GM21528 (cell line): ENCODE measurements around the gene SYT2.
"Not testable (repeated sequence)": the region's sequence is repeated elsewhere in the genome, so short reads cannot be mapped to it uniquely, and the experiment has no call there.

ENCODE experiments used
- ATAC-seq: cut with Tn5 transposase; IDR thresholded peaks from one replicate; pipeline ENCODE4 v1.9.1; 2021; ENCODE audit warnings: mild to moderate bottlenecking, moderate library complexity; ENCODE audit not compliant: unreplicated experiment, low FRiP score

The SYT2 gene

DNA sequence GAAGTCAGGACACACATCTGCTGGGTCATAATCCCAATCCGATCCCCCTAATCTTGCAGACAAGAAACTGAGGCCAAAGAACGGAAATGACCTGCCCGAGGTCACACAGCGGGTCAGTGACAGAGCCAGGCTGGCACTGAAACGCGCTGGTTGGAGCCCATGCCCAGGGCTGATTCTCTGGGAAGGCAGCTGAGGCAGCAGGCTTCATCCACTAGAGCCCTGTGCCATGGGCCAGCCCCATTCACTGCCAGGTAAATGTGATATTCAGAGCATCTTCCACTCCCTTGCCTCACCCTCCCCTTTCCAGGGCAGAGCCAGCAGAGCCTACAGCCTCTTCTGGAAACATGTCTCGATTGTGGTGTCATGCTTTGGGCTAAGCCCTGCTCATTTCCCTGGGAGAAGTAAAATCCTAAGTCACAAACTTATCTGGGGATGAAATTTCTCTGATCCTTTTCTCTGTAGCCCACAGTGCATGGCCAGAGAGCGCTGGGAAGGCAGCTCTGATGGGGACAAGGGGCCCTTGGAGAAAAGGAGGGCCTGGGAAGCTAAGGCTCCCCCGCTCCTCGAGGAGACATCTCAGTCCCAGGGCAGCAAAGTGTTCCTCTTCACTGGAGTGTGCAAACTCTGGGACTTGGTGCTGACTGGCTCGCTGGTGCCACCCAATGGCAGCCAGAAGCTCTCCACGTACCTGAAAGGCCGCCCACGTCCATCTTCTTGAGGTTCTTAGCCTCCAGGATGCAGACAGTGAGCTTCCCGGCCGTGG lies 110.4 kb downstream of the SYT2 start:
- ATAC-seq, result no peak

DNA sequence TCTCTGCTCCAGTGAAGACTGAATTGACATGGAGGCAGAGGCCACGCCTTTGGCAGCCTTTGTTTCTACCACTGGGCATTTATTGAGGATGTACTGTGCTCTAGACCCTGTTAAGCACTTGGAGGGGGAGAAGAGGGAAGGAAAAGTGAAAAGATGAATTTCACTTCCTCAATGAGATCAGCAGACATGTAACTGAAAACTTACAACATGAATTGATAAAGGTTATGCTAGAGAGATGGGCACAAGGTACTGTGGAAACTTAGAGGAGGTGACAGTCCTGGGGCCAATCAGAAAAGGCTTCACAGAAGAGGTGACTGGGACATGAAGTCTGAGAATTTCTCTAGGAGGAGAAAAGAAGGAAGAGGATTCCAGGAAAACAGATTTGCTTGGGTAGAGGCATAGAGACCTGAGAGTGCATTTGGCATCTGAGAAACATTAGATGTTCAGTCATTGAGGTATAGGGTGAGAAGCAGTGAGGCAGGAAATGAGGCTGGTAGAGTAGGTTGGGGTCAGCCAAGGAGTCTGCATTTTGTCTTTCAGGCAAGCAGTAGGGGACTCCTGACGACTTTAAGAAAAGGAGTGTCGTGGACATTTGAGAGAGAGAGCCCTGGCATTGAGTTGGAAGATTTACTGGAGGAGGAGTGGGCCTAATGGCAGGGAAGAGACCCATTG lies 113.0 kb downstream of the SYT2 start:
- no peak for ATAC-seq

DNA sequence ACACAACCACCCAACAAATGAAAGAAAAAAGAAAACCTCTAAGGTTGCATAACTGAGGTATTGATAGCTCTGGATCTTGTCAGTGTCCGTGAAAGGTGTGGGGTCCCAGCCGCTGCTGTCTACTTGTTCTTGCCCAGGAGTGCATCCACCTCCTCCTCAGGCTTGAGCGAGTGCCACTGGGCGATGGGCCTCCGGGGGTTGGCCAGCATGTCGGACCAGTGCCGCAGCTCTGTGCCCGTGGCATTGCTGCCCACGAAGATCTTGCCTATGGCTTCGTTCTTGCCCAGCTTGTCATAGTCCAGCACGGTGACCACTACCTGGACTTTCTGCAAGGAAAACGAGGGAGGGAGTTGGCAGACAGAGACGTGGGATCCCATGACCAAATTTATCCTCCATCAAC lies 113.6 kb downstream of the SYT2 start:
- no peak for ATAC-seq

DNA sequence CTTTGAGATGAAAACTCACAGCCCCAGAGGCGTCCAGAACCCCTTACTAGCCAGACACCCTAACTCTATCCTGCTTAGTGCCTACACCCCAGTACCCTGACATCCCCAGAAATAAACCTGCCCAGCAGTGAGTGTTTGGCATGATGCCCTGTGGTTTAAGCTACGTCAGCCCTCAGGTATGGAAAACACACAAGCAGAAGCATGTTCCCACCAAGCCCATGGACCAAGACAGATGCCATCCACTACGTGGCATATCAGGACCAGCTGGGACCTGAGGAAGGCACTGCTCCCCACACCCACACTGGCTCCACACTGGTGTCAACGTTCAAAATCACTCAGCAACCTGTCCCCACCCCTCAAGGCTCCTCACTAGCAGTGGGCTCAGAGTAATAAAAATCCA lies 116.4 kb downstream of the SYT2 start:
- no peak for ATAC-seq

DNA sequence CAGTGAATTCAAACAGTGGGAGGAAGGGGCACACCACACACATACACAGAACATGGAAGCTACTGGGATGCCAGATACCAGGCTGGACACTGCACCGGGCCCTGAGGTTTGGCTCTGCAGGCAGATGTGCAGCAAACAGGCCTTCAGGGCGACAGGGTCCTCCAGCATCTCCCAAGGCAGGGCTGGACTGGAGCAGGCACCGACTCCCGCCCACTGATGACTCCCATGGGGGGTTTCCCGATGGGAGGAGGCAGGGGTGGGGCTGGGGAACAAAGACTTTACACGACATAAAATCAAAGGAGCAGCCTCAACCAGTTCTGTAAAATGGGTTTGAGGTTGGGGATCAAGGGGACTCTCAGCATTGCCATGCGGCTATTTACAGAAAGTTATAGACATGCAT lies 118.1 kb downstream of the SYT2 start:
- ATAC-seq, result no peak

DNA sequence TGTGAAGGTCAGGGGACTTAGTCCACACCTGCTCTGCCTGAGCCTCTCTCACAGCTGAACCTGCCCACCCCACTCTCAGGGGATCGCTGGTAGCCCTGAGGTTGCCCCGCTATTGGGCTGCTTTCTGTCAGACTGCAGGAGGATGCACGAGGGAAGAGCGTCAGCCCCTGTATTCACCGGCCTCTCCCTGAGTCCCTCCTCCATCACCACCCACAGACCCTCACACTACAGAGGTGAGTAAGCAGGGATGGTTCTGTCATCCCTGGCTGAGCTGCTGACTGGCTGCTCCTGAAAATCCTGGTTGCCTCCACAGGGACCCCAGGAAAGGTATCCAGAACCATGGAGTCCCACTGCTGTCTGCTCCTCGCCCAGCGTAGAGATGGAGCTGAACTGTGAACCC lies 118.7 kb downstream of the SYT2 start:
- ATAC-seq, result no peak

DNA sequence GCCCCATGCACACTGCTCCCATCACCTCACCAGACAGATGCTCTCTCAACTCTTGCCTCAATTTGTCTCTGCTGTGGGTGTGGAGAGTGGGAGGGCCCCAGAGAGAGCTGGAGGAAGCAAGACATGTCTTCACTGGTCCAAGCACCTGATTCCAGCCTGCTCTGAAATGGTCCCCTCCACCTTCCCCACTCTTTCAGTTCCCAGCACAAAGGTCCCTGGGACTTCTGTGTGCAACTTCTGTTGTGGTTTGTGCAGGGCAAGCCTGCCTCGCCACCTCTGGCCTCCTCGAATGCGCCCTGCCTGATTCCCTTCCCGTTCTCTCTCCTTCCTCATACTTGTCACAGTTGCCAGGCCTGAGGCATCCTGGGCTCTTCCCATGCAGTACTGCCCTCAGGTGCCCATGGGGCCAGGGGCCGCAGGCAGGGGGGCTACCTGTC lies 119.3 kb downstream of the SYT2 start:
- ATAC-seq, result no peak

DNA sequence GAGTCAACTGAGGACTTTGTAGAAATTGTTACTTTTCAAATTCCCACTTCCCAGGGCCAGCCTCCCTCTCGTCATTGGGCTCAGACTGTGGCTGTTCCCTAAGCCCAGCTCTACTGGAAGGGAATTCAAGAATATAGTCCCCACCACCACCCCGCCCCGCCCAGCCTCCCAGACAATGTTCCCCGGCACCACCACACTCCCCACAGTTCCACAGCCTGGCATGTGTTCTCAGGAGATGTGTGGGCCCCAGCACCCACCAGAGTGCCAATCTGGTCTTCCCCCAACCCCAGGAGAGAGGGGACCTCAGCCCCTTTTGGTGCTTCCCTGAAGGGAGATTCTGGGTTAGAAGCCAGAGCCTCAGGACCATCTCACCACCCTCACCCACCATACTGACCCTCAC lies 120.1 kb downstream of the SYT2 start:
- no peak for ATAC-seq

DNA sequence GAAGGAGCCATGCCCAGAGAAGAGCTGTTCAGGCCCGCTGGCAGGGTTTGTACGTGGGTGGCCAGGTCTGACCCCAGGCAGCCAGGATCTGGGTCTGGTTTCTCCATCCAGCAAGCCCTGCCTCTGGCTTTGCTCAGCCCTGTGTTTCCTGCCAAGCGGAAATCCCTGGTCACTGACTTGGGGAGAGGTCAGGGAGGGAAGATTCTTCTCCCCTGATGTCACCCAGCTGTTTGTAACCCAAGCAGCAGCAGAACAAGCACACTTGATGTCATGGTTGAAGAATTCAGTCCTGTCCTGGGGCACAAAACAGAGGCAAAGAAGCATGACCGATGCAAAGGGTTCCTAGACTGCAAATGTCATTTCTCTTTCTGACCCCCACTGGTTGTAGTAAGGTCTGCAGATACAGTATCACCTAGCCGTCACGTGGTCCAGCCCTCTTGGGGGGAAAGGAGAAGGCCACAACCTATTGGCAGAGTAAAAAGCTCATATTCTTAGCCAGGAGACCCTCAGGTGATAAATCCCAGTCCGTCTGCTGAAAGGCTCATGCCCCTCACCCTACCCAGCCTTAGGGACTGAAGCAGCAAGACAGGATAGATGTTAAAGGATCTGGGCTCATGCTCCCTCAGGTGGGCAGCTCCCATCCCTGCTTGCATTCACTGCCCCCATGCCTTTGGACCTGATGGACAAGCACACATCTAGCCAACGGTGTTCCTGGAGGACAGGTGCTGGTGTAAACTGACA lies 120.9 kb downstream of the SYT2 start:
- no peak for ATAC-seq

DNA sequence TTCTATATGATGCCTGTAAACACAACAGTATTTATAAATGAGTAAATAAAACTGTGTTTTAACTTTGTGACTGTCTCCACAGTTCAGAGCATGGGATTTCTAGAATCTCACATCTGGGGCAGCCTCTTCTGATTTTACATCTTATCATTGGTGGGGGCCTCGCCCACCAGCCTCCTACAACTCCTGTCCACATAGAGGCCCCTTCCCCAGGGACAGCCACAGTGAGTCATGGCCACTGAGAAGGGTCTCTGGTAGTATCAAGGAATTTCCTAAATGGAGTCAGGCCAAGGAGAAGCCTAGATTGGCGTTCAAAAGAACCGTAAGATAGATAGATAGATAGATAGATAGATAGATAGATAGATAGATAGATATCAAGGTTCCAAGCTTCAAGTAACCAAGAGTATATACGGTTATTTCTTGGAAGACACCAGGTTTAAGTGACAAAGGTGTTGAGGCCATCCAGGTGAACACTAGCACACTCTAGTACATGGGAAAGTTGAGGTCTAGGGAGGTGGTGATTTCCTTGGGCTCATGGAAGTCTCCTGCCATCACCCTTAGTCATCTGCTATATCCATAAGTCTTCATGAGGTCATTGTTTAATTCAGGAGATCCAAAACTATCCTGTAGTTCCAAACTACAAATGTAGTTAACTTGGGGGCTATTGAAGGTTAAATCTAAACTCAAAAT lies 121.6 kb downstream of the SYT2 start:
- no peak for ATAC-seq

DNA sequence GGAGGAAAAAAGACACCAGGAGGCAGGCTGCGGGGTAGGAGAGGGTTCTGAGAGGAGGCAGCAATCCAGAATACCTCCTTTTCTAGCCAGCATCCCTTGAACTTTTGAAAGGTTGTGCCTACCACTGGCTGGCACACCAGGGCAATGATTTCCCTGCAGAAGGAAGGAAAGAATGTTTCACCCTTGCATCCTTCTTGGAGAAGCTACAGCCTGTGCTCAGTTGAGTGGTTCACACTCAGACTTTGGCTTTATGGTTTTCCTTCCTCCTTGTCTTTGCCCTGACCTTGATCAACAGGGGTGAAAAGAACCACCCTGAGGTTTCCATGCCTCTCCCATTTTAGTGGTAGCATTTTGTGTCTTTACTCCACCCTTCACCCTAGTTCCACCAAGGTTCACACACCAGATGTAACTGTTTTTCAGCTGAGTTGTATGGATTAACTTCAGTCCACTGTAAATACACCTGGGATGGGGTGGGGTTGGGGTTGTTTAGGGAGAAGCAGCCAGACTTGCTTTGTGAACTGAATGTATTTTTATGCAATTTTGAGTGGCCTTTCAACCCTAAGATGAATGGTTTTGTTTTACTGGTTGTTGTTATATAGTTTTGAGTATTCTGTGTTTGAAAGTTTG lies 122.3 kb downstream of the SYT2 start:
- ATAC-seq, result no peak

DNA sequence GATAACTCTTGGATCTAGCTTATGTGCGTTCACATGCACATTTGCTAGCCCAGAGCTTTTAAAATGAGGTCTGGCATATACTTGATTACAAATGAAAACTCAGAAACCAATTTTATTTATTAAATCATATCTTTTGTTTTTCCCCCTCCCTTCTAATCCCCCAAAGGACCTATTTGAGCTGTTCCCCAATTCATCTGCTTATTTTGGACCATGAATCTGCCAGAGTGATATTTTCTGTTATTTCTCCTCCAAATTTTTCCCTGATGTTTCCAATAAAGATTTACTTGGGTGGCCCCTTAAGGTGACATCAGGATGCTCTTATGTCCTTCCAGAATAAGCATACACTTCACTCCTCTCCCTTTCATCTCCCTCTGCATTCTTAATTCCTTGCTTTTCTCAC lies 123.4 kb downstream of the SYT2 start:
- no peak for ATAC-seq

DNA sequence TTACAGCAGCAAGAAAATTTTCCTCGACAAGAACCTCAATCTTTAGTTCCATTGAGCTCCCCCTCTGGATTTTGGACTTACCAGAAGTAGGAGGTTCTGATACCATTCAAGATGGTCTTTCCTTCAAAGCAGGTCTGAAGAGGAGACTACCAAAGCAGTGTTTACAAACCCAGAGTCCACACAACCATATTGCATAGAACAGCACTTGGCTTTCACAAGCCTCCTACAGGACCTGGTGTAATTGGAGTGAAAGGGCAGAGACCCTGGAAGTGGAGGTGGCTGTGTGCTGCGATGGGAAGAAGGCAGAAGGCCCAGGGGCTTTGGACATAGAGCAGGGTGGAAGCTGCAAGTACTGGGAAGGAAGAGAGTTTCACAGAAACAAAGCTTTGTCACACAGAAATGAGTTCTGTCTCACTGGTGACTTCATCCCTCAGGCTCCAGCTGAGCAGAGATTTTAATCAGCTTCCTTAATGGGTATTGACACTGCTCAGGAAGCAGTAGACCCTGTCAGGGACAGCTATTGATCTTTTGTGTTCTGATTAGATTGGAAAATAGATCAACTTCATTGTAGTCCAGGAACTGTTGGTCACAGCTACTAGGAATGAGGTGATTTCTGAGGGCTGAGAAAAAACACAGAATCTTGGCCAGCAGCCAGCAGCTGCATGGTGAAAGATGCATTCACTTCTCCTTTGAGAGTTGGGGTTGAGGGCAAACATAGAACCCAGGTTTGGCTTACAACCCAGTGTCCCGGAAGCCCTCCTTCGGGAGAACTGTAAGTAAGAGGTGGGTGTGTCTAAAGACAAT lies 124.0 kb downstream of the SYT2 start:
- no peak for ATAC-seq

DNA sequence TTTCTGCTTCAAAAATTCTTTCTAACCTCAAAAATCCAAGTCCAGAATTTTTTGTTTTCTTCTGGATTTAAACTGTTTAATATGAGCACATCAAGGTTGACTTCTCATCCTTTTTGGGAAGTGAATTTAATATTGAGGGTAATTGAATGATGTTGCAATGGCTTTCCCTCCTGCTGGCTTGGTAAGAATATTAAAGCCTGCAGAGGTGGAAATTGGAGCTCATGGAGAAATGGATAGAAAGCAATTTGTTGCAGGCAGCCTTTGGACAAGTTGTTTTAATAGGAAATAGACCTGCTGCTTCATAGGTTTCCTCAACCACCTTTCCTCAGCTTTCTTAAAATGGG lies 124.7 kb downstream of the SYT2 start:
- no peak for ATAC-seq

DNA sequence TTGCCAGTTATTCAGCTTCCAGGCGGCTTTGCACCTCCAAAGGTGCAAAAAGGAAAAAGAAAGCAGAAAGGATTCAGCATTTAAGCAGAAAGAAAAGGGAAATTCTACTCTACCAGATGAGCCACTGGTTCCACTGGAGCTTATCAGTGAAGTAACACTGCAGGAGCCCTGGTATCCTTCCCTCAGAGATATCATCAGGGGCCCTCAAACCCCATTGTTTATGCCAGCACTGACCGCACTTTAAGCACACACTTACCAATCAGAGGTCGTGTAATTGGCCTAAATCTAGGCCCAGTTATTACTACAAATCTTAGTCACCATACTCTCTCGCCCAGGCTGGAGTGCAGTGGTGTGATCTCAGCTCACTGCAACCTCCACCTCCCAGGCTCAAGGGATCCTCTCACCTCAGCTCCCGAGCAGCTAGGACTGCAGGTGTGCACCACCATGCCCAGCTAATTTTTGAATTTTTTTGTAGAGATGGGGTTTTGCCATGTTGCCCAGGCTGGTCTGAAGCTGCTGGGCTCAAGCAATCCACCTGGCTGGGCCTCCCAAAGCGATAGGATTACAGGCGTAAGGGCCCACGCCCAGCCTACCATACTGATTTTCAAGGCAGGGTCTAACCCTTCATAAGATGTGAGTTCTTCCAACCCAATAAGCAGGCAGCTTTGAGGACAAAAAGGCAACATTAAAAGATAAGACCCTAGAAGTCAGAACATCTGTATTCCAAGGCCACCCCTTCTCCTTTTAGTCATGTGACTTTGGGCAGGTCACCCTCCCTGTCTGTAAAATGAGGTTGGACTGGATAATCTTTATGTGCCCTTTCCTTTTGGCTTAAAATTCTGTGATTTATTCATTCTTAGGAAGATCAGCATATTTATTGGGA lies 125.3 kb downstream of the SYT2 start:
- no peak for ATAC-seq

DNA sequence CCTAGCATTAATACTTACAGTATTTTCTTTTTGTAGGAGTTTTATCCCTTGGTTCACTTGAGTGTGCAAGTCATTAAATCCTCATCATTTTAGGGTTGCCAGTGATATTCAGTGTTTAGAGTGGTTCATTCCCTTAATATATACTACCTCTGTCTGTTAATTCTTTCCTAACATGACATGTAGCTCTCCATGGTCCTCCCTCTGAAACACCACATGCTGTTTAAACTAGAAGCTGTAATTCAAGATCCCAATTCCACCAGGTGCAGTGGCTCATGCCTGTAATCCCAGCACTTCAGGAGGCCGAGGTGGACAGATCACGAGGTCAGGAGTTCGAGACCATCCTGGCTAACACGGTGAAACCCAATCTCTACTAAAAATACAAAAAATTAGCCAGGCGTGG lies 127.9 kb downstream of the SYT2 start:
- ATAC-seq, result not testable (repeated sequence)

DNA sequence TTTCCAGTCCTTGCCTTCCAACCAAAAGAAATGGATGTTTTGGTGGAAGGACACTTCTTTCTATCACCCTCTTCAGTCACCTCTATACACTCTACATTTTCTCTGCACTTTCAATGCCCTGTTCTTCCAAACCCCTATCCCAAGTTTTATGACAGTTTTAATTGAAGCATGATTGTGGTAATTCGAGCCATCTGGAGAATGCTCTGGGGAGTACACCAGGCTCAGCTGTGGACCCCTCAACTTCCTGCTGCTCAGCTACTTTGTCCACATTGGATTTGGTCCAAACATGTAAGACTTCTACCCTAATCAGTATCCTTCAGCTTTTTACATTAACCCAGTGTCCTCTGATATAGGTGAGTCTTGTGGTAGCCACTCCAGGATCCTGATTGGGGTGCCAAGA lies 129.6 kb downstream of the SYT2 start:
- no peak for ATAC-seq

DNA sequence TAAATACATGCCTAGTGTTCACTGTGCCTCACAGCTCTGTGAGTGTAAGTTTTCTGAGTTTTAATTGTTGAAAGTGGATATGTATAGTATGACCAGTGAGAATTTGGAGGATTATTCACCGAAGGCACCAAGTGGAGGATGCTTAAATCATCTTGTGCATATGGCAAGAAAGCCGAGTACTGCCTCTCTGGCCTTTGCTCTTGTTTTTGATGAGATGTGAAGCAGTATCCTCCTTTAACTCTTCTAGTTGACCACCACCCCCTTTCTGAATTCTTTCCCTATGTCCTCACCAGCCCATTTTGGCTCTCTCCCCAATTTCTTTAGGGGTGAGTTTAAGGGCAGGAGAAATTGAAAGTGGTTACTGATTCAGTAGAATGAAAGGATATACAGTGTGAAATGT lies 130.4 kb downstream of the SYT2 start:
- ATAC-seq, result no peak

DNA sequence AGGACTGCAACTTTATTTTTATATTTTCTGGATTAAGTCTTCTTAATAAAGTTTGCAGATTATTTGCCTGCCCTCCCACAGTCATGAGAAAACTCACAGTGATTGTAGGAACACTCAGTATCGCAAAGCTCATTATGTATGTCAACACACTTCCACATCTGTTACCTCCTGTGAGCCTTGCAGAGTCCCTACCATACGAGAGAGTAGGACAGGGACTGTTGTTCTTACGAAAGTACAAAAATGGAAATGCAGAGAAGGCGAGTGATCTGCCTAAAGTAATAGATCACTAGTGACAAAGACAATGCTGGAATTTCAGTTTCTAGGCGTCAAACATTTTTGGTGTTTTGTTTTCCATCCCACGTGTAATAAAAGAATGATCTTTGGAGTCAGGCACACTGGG lies 131.7 kb downstream of the SYT2 start:
- ATAC-seq, result no peak
